Activated CD8-positive, alpha-beta memory T cell treated with anti-CD3 and anti-CD28 coated beads for 24 hours (primary cell): ENCODE data around the gene OLIG3.
A peak's percentile ranks its signal among the peaks of the same experiment; 100 is the strongest.

ENCODE experiments used
- DNase-seq: peaks from one replicate; pipeline ENCODE4 v3.0.0-alpha.2; 2020

Gene OLIG3

DNA sequence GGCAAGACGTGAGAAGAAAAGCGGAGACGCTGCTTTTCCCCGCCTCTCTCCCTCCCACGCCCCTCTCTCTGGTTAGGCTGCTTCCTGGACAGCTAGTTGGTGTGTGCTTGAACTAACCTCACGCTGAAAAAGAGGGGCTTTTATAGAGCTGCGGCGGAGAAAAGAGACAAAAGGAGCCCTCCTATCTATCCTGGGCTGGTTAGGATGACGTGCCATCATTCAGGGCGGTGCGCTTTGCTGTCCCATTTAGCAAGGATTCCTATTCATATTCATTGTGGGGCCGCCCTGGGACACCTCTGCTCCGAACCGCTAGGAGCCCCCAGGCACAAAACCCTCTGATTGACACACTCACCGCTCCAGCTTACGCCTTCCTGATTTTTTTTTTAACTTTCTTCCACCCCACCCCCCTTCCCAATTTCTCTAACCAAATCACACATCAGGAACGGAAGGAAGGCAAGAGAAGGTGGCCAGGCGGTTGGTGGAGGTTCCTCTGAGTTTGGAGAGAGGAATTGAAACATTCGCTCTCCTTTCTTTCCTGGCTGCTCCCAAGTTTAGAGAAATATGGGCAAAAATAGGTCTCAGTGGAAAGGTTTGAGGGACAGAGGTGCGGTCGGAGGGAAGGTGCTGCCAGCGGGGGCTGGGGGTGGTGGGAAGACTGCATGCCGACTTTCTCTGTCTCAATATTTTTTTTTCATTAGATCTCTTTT, at the start of gene OLIG3:
Gene OLIG3 (minus strand): TSS at position 114 of the 707 bp plus-strand sequence. CDS start 224 bp downstream, outside the sequence.
- DNase-seq, result peak; percentile 70

DNA sequence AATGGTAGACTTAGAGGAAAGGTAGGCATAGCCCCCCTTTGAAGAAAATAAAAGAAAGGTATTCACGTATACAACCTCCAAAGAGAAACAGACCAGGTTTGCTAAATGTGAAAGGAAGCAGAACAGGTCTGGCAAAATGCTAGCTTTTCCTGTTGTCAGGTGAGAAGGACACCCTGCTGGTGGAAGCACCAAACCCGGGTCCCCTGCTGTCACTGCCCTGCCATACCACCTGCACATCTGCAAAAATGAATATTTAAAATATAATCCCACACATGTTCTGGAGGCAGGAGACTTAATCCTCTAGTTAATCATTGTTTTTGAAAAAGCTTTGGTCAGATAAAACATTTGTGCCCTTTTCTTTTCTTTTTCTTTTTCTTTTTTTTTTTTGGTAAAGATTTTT, 48.9 kb upstream of the OLIG3 start:
- no peak for DNase-seq

DNA sequence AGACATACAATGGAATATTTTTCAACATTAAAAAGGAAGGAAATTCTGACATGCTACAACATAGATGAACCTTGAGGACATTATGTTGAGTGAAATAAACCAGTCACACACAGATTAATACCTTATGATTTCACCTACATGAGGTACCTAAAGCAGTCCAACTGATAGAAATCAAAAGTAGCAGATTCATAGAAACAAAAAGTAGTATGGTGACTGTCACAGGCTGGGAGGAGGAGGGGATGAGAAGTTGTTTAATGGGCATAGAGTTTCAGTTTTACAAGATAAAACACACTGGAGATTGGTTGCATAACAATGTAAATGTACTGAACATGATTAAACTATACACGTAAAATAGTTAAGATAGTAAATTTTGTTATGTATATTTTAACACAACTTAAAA, 48.5 kb upstream of the OLIG3 start:
- no peak for DNase-seq

- no peak for DNase-seq
Observed at GRCh38 chr6:137541534-137542063, 47.4 kb upstream of the OLIG3 start.

DNA sequence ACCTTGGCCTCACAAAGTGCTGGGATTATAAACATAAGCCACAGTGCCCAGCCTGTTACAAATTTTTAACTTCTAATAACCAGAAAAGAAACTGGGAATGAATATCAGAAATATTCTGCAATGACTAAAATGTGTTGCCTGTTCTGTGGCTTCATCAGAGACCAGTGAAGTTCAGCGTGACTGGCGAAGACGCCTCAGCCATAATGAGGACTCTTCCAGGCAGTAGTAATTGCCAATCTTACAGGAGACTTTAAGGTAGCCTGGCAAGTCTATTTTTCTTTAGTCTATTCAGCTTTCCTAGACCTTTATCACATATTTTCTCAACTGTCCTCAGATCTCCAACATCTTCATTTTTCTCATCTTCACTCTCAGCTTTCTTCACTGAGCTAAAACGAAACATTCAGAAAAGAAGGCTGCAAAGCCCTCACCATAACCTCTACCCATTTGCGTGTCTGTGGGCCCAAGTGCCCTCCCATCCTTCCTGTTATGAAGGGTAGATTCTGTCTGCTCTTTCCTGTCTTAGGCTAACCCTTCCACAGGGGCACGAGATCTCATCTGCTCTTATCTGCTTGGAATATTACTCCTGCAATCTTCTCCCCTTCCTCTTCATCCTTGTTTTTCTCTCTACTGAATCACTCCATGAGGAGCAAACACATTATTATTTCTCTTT, 42.0 kb upstream of the OLIG3 start:
- no peak for DNase-seq

GRCh38 chr6:137531376-137532092, 37.3 kb upstream of the OLIG3 start:
- DNase-seq, result no peak

- no peak for DNase-seq
Observed at GRCh38 chr6:137530404-137530803, 36.2 kb upstream of the OLIG3 start.

- DNase-seq, result no peak
Observed at GRCh38 chr6:137522831-137523230, 28.6 kb upstream of the OLIG3 start.

DNA sequence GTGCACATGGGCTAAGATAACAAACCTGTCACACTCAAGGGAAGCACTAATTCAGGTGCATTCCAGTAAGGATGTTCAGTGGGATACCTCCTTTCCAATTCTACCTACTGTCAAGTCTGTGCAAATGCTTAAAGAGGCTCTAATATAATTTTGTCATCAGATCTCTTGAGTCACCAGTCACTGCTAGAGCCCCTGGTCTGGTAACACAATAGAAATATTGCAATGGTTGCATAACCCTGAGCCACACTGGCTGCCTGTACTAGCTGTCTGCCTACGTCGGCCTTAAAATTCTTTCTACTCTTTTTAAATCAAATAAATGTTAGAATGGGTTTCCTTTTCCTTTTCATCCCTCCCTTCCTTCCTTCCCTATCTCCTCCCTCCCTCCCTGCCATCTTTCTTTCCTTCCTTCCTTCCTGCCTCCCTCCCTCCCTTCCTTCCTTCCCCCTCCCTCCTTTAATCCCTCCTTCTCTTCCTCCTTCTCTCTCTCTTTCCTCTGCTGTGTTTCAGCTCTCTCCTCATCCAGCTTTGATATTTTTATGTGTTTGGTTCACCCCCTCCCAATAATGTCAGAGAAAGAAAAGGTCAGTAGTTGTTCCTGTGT, 28.1 kb upstream of the OLIG3 start:
- DNase-seq, result no peak

- no peak for DNase-seq
Observed at GRCh38 chr6:137520520-137520919, 26.3 kb upstream of the OLIG3 start.

DNA sequence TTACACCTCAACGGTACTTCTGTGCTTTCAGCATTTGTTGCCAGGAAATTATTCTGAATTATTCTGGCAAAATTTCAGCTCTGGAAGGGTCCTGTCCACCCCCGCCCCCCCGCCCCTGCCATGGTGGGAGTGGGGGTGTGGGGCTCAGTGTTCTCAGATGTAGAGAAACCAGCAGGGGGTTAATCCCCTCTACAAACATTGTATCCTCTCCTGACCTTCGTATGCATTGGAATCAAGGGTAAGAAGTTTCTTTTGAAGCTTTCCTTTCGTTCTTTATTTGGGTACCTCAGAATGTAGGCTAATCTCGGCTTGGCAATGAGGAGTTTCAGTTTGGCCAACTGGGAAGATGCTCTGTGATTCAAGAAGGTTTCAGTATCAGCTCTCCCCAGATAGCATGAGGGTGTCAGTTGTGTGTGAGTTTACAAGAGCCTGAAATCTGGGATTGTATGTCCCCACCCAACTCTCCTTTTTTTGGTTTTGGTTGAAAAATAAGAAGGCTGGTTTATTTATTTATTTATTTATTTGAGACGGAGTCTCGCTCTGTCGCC, 25.5 kb upstream of the OLIG3 start:
- no peak for DNase-seq

- DNase-seq, result no peak
Observed at GRCh38 chr6:137518386-137518983, 24.3 kb upstream of the OLIG3 start.

DNA sequence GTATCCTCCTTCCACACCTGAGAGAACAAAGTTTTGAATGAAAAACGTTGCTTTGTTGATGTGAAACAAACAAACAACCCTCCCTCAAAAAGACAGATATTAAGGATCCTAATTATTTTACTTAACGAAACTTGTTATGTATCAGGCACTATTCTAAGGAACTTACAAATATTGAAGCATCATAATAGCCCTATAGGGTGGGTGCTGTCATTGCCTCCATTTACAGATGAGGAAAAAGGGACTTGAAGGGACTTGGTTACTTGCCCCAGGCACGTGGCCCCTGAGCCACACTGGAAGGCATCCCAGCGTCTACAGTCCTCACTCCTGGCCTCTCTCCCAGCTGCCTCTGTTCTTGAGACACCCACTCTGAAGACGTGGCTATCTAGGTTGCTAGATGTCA, 20.2 kb upstream of the OLIG3 start:
- no peak for DNase-seq

DNA sequence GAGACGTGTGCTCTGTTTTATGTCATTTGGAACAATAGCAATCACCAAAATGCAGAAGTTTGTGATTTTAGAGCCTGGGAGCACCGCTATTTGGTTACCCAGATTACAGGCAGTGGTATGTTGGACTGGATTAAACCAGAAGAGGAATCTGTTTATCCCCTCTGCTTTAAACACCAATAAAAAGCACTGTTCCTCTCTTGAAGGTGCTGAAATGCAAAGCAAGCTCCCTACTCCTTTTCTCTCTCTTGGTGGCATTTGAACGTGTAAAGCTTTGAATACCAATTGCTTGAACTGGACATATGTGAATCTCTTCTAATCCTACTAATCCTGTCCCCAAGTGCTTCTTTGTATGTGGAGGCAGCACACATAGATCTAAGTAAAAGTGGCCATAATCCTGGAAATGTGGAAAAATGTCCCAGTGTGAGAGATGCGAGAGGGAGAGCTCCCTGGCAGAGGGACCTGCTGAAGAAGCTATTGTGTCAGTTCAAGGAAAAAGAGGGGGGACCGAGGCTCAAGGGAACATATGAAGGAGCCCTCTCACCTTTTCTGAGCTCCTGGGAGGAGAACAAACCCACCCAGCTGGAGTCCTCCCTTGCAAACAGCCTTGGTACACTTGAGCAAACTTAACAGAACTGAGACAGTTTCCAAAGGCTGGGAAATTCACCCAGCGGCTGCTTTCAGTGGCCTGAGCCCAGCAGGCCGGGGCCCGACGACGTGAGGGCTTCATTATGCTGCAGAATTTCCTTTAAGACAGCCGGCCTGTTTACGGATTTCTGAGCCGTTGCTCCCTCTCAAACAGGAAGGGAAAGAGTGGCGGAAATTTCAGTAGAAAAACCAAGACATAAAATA, 18.8 kb upstream of the OLIG3 start:
- DNase-seq, result no peak

GRCh38 chr6:137510923-137511322, 16.7 kb upstream of the OLIG3 start:
- no peak for DNase-seq

DNA sequence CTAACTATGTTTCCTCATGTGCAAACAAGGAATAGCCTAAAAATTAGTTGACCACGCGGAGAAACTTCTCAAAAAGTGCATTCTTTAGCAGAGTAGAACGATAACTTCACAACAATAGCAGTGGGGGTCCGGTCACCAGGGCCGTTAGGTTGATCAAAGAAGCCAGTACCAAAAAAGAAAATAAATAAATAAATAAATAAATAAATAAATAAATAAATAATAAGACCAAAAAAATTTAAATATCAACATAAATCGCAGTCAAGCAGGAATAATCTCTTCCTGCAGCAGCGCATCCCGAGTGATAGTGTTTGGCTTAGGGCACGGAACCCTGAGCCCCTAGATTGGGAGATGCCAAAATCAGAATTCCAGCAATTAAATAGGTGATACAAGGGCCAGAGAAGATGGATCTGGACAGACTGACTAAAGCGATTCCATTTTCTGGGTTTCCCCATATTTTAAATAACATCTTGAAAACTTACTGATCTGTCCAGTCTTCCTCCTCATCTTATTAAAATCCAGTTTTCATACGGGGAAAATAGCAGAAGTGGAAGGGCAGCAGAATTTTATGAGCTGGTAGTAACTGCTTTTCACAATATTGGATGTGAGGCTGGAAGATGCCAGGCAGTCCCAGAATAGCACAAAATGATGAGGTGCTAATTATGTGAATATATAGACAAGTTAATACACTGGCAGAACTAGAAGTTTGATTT, 4.4 kb upstream of the OLIG3 start:
- DNase-seq, result no peak

DNA sequence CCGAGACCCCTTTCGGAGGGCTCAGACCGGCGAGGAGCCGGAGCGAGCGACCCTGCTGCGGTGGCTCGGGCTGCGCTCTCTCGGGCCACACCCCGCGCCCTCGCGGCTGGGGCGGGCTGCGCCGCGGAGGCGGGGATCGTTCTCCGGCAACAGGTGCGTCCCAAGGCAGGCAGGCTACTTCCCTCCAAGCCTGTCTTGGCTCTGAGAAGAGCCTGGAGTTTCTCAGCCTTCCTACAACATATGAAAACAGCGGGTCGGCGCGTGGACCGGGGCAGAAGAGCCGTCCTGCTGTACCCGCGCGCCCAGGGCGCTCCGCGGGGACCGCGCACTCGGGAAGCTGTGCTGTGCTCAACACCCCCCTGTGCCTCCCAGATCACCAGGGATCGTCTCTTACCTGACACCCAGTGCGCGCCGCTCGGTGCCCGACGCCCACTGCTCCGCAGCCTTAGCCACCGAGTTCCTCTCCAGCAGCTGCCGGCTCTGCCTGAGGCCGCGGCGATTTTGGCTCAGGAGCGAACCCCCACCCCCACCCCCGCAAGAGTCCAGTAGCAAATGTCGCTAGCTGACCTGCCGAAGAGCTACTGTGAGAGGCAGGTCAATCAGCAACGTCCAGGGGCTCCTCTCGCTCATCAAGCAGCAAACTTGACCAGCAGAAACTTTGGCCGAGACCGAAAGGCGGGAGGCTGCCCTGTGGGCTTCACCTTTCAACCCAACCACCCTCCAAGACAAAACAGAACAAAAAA, 3.7 kb upstream of the OLIG3 start:
- peak; percentile 69 for DNase-seq

DNA sequence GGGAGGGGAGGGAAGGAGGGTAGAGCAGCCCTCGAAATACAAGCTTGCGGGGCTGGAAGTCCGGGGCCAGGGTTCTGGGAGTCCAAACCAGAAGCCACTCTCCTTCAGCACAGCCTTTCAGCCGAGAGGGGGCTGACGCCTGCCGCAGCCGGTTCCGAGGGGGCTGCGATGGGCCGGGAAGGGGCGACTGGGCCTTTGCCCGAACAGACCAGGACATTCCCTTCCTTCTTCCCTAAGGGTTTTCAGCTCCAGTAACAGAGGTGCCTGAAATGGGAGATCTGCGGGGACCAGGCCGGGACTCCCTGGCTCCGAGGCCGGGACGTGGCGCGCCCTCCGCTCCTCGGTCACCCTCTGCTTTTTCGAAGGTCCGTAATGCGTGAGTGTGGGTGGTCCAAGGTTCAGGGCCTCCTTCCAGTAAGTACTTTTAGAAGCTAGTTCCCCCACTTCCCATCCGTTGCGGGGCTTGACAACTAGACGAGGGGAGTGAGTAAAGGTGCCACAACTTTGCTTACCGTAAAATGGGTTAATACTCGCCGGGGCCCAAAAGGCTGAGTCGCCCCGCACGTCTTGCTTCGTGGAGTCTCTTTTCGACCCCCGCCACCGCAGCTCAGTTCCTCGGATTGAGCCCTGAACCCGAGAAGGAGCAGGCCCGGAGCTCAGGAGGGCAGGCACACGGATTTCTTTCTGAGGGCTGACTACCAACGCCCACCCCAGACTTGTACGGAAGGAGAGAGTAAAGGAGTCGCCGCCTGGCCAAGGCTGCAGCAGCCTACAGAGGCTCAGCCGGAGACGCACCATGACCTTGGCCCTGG, 2.9 kb upstream of the OLIG3 start:
- peak; percentile 62 for DNase-seq

- no peak for DNase-seq
Observed at GRCh38 chr6:137496368-137496767, 2.2 kb upstream of the OLIG3 start.
